DND-41 (cell line): Measurements from ENCODE around the gene CEP152.

Experiments used
- CTCF ChIP-seq: IDR thresholded peaks from 2 replicates; pipeline ENCODE4 v1.5.1; 2012; ENCODE audit warnings: borderline replicate concordance, low read length, moderate library complexity, mild to moderate bottlenecking; ENCODE audit not compliant: poor library complexity, severe bottlenecking; ENCODE audit errors: extremely low read depth
- EZH2 ChIP-seq: IDR thresholded peaks from 3 replicates; pipeline ENCODE4 v1.6.1; 2012; ENCODE audit warnings: borderline replicate concordance, low read depth, mild to moderate bottlenecking, moderate library complexity, low read length, inconsistent platforms; ENCODE audit not compliant: severe bottlenecking

DNA sequence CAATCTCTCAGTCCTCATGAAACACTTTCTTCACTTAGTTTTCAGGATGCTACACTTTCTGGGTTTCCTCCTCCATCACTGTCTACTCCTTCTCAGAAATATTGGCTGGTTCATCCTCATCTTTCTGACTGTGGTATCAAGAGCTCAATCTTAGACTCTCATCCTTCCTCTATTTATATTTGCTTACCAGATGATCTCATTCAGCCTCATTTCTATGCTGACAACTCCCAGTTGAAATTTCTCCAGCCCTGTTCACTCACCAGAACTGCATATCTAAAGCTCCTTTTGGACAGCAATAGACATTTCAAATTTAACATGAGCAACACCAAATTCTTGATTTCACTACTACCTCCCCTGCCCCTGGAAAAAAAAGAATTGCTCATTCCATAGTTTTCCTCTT lies 117.4 kb downstream of the CEP152 start:
- TF ChIP-seq CTCF: no peak
- TF ChIP-seq EZH2: no peak
